Osteocyte (in vitro differentiated cells): Measurements from ENCODE around the gene MCTP2. TPM values are rescaled to one million over a fixed set of nuclear protein-coding genes. Genes with fewer than 3 reads are reported as not detected.

Experiments
- DNase-seq: peaks from one replicate; pipeline ENCODE4 v3.0.0; 2021; ENCODE audit warnings: mixed read lengths; ENCODE audit not compliant: unreplicated experiment; ENCODE audit errors: extremely low spot score
- H3K27ac Mint-ChIP-seq: one replicate; pipeline ENCODE4 v1.8.0; 2021; ENCODE audit warnings: mild to moderate bottlenecking, mixed read lengths; ENCODE audit not compliant: unreplicated experiment
- H3K27me3 Mint-ChIP-seq: one replicate; pipeline ENCODE4 v1.8.0; 2021; ENCODE audit warnings: mixed read lengths; ENCODE audit not compliant: unreplicated experiment
- H3K36me3 Mint-ChIP-seq: one replicate; pipeline ENCODE4 v1.8.0; 2021; ENCODE audit warnings: mixed read lengths; ENCODE audit not compliant: unreplicated experiment
- H3K4me1 Mint-ChIP-seq: one replicate; pipeline ENCODE4 v1.8.0; 2021; ENCODE audit warnings: mixed read lengths; ENCODE audit not compliant: unreplicated experiment
- H3K4me3 Mint-ChIP-seq: one replicate; pipeline ENCODE4 v1.8.0; 2021; ENCODE audit warnings: mild to moderate bottlenecking, moderate library complexity, mixed read lengths; ENCODE audit not compliant: unreplicated experiment
- H3K9me3 Mint-ChIP-seq: one replicate; pipeline ENCODE4 v1.8.0; 2021; ENCODE audit warnings: mixed read lengths; ENCODE audit not compliant: unreplicated experiment
- total RNA-seq: library from RNA; stranded (reverse); gene quantifications from 2 replicates; pipeline ENCODE4 v1.2.1, GENCODE V29; 2021
- TF ChIP-seq, protein P1 (sequence below): fragments of 200-600 bp; sonication (generic); IDR thresholded peaks from 2 replicates; pipeline ENCODE4 v1.5.0; 2021; ENCODE audit warnings: antibody characterized with exemption, mild to moderate bottlenecking, moderate library complexity

Gene MCTP2
- total RNA-seq, 1 donor from 2014 or later, result 0.32 TPM

DNA sequence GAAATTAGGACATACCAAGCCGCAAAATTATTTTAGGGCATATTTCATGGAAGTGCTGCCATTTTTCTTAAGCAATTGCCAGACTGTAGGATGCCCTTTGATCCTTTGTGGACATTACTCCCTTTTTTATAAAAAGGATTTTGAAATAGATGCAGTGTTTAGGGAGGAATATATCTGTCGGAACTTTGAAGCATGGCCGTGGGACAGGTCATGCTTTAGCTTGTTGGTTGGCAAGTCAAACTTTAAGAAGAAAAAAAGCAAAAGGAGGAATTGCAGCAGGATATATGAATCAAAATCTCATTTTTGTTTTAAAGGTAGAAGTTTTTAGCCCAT is 122.1 kb downstream of the MCTP2 start:
- H3K9me3 Mint-ChIP-seq, result no peaks in the 10 kb centered on the region
- no peaks in the 10 kb centered on the region for H3K4me1 Mint-ChIP-seq
- H3K27me3 Mint-ChIP-seq, result no peaks in the 10 kb centered on the region
- no peak for DNase-seq
- H3K4me3 Mint-ChIP-seq, result no peak overlapping the region
- H3K27ac Mint-ChIP-seq, result no peak overlapping the region
- H3K36me3 Mint-ChIP-seq, result no peaks in the 10 kb centered on the region
- TF ChIP-seq, protein P1, sequence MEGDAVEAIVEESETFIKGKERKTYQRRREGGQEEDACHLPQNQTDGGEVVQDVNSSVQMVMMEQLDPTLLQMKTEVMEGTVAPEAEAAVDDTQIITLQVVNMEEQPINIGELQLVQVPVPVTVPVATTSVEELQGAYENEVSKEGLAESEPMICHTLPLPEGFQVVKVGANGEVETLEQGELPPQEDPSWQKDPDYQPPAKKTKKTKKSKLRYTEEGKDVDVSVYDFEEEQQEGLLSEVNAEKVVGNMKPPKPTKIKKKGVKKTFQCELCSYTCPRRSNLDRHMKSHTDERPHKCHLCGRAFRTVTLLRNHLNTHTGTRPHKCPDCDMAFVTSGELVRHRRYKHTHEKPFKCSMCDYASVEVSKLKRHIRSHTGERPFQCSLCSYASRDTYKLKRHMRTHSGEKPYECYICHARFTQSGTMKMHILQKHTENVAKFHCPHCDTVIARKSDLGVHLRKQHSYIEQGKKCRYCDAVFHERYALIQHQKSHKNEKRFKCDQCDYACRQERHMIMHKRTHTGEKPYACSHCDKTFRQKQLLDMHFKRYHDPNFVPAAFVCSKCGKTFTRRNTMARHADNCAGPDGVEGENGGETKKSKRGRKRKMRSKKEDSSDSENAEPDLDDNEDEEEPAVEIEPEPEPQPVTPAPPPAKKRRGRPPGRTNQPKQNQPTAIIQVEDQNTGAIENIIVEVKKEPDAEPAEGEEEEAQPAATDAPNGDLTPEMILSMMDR, result no peak

DNA sequence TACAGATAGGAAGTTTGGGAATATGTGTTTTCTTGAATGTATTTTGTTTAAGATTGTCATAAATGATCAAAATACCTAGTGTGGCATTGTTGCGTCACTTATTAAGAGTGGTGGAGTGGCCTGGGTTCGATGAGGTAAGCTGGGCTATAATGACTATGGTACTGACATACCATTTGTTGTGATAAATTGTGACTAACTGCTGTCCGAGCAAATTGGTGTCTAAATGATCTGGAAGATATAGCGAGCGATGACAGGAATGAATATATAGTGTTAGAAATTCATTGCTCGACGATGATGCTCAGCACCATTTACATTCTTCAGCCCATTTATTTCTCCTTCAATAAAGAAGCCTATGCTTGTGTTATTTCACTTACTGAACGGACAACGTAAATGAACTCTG is 123.3 kb downstream of the MCTP2 start:
- Mint-ChIP-seq H3K36me3 (no peaks in the 10 kb centered on the region), H3K4me1 (no peaks in the 10 kb centered on the region), H3K27me3 (no peaks in the 10 kb centered on the region), H3K4me3 (no peak overlapping the region), H3K27ac (no peak overlapping the region), H3K9me3 (no peaks in the 10 kb centered on the region)
- no peak for DNase-seq
- TF ChIP-seq, protein P1, result no peak

DNA sequence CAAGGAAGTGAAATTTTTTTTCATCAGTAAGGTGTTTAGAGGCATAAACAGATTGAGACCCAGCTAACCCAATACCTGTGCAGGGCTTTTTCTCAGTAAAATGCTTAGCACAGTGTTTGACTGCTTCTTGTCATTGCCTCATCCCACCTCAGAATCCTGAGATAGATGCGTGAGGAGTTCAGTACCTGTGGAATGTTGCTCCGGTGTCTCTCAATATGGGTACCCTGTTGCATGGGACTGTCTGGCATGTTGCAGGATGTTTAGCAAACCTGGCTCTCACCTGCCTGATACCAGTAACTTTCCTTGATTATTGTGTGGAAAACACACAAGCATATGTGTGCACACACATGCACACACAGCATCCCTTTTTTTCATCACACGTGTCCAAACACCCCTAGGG is 128.4 kb downstream of the MCTP2 start:
- Mint-ChIP-seq H3K27ac (no peak overlapping the region), H3K27me3 (peaks cover 2% of the 10 kb centered on the region), H3K4me1 (no peaks in the 10 kb centered on the region), H3K4me3 (no peak overlapping the region), H3K9me3 (no peaks in the 10 kb centered on the region), H3K36me3 (no peaks in the 10 kb centered on the region)
- DNase-seq, result no peak
- TF ChIP-seq, protein P1, result no peak

DNA sequence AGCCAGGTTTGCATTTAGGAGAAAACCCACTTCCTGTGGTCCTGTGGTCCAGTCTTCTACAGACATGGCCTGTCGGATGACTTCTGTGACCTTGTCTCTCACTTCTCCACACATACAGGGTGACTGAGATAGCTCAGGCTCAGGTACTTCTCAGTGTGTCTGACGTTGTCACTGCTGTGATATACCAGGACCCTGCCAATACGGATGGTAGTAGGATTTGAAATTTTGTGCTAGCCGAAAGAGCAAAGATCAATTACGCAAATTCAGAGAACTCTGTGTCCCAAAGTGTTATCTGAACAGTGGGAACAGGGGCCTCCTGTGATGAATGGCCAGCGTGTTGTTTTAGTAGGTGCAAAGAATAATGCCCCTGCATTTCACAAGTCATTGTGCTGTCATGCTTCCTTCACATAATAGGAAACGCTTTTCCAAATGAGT is 128.9 kb downstream of the MCTP2 start:
- Mint-ChIP-seq H3K27ac (no peak overlapping the region), H3K27me3 (peaks cover 3% of the 10 kb centered on the region), H3K9me3 (no peaks in the 10 kb centered on the region), H3K36me3 (no peaks in the 10 kb centered on the region), H3K4me1 (no peaks in the 10 kb centered on the region), H3K4me3 (no peak overlapping the region)
- DNase-seq, result no peak
- TF ChIP-seq, protein P1, result no peak

DNA sequence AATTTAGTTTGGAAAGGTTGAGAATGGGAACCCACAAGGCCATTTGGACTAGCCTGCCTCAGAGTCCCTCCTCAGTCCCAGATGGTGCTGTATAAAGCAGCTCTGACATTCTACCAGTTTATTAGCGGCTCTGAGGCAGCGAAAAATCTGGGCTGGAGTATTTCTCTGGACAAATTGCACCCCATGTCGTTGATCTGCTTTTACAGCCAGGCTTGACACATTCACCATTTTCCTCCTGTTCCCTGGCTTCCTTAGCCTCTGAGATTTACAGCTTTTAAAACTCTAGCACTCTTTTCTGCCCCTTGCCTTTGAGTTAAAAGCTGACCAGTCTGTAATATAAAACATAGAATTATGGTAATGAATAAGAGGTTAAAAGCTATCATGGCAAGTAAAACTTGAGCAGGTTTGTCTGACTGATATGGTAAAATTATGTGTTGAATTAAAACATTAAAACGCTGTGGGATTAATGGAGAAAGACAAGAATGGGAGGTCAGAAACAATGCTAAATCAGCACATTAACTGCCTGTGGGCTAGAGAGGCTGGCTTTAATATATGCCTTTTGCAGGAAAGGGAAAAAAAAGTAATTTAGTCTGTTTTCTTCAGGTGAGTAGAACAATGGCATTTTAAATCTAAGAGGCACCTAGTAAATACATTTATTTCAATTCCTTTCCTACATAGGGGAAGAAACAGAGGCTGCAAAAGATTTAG is 131.2 kb downstream of the MCTP2 start:
- H3K36me3 Mint-ChIP-seq, result no peaks in the 10 kb centered on the region
- peaks cover 6% of the 10 kb centered on the region for H3K27me3 Mint-ChIP-seq
- no peaks in the 10 kb centered on the region for H3K4me1 Mint-ChIP-seq
- H3K9me3 Mint-ChIP-seq, result no peaks in the 10 kb centered on the region
- TF ChIP-seq, protein P1, result no peak
- no peak overlapping the region for H3K4me3 Mint-ChIP-seq
- no peak for DNase-seq
- no peak overlapping the region for H3K27ac Mint-ChIP-seq
